GM21526 (cell line): ENCODE results near the gene CALCOCO1.
A peak's percentile ranks its signal among the peaks of the same experiment; 100 is the strongest.
"Not testable (repeated sequence)": the region's sequence is repeated elsewhere in the genome, so short reads cannot be mapped to it uniquely, and the experiment has no call there.

ENCODE experiments used
- ATAC-seq: cut with Tn5 transposase; IDR thresholded peaks from one replicate; pipeline ENCODE4 v1.9.1; 2021; ENCODE audit warnings: moderate library complexity; ENCODE audit not compliant: unreplicated experiment, low FRiP score

The CALCOCO1 gene

DNA sequence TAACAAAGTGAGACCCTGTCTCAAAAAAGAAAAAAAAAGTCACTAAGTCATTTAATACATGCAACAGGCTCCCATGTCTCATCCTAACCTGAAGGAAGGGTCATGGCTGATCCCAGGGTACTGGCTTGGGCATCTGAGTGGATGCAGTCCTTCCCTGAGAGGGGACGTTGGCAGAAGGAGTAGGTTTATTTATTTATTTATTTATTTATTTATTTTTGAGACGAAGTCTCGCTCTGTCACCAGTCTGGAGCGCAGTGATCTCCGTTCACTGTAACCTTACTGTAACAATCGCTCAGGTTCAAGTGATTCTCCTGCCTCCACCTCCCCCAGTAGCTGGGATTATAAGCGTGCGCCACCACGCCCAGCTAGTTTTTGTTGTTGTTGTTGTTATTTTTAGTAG lies 7.2 kb upstream of the CALCOCO1 start:
- ATAC-seq, result no peak

DNA sequence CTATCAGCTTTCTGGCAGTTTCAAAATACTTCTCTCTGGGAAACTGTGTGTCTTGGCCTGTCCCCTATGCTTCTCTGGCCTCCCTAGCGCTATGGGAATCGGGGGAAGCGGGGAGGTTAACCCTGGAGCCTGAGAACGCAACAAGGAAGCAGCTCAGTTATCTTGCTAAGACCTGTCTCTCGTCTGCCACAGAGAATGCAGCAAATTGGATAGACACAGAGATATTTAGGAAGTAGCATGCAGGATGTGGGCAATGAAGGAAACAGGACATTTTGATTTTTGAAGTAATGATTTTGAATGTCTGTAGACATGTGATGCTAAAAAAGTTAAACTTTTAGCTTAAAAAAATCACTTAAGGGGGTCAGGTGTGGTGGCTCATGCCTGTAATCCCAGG lies 6.6 kb upstream of the CALCOCO1 start:
- ATAC-seq, result no peak

DNA sequence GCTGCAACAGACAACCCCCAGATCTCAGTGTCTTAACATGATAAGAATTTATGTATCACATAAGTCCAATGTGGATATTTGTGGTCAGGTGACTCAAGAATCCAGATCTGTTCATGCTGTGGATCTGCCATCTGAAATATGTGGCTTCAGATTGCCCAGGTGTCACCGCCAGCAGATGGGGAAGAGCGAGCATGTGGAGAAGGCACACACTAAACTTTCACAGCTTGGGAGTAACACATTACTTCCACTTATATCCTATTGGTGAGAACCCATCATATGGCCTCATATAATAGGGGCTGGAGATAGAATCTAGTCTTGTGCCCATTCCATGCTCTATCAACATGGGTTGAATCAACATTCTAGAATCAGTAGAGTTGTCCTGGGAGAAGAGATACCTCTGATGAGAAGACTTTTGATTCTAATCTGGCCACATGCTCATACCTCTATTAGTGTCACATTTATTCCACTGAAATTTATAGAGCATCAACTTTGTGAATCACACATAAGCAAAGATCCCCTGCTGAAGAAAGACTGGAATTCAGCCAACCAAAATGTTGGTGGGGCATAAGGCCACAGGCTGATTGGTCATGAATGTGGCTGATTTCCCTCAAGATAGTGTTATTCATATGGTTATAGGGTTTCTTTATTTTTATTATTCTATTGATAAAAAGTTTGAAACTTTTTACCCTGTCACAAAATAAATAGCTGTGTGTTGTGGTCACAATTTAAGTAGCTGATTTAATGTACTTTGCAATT lies 6.0 kb upstream of the CALCOCO1 start:
- ATAC-seq, result no peak

- ATAC-seq, result no peak
Measured at GRCh38 chr12:53729644-53730043, 2.4 kb upstream of the CALCOCO1 start.

DNA sequence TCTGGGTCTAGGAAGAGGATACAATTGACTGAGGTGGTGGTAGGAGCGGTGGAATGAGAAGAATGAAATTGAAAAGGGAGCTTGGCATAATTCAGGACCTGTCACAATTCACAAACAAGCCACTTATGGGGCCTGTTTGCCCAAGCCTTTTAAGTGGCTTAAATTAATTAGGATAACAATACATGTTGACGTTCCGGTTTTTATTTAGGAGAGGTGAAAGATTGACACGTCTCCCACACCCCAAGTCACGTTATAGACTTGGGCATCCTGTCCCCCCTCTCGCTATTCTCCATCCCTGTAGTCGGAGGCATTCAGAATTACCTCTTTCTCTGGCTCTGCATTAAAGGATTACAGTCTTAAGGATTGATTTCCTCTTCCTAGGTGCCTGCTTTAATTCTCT lies 954 bp upstream of the CALCOCO1 start:
- no peak for ATAC-seq

DNA sequence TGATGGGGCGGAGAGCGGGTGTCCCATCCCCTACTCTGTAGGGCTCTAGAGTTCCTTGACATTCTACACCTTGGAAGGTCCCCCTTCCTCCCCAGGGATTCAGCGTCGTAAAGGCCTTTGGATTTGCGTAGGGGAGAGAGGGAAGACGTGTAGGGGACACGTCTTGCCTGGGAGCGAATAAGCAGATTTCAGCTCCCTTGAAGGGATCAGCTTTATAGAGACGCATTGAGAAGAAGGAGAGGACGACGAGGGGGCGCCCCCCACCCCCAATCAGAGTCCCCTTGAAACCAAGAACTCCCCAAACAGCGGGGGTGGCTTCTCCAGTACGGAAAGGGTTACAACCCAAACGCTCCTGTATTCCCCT lies 324 bp downstream of the CALCOCO1 start:
- ATAC-seq, result peak; percentile 3

GRCh38 chr12:53726341-53726740 lies 911 bp downstream of the CALCOCO1 start:
- no peak for ATAC-seq

DNA sequence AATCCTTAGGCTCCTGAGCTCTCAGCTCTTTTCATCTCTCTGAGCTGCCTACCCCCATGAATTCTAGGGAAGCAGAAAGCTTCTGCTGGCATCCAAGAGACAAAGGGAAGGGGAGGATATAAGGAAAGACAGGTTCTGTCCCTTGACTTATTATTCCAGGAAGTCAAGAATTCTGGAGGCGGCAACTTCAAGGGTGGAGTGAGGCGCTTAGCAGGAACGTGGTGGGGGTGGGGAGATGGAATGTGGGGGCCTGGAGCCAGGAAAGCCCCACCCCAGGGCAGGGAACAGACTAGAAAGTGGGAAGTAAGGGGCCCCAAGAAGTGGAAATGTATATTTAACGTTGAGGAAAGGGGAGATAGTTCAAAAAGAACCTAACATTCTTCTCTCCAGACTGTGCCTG lies 1.4 kb downstream of the CALCOCO1 start:
- no peak for ATAC-seq

GRCh38 chr12:53722450-53723041 lies 4.7 kb downstream of the CALCOCO1 start:
- no peak for ATAC-seq

DNA sequence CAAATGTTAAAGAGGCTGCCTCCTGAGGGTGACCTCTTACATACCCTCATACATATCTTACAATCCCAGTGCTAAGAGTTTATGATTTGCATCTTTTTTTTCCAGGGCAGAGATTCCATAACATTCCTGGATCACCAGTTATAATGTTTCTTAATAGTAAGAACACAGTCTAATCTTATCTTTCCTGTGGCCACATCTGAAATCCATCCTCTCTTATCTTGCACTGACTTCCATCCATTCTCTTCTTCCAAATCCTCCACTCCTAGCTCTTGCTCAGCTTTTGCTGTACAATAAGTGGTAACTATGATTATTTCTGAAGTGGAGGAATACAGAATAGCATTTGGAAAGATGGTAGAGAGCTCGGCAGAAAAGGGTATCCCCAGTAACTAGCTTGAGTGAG lies 6.3 kb downstream of the CALCOCO1 start:
- ATAC-seq, result no peak

DNA sequence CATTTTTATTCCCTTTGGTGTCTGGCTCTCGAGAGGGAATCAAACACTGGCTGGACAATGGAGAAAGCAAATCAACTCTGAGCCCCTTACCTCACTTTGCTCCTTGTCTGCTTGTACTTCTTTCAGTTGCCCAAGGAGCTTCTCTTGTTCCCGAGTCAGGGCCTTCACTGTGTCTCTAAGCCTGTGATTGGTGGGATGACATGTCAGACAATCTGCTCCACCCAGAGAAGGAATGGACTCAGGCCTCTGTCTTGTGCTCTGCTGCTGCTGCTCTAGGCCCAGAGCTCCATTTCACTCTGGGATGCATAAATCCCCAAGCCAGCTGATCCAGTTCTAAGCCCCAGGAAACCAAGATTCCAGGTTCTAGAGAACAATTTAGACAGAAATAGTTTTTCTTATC lies 7.6 kb downstream of the CALCOCO1 start:
- no peak for ATAC-seq

DNA sequence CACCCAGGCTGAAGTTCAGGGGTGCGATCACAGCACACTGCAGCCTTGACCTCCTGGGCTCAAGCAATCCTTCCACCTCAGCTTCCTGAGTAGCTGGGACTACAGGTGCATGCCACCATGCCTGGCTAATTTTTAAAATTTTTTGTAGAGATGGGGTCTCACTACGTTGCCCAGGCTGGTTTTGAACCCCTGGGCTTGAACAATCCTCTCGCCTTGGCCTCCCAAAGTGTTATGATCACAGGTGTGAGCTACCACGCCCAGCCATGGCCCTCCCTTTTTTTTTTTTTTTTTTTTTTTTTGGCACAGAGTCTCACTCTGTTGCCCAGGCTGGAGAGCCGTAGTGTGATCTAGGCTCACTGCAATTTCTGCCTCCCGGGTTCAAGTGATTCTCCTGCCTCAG lies 8.7 kb downstream of the CALCOCO1 start:
- ATAC-seq, result not testable (repeated sequence)

DNA sequence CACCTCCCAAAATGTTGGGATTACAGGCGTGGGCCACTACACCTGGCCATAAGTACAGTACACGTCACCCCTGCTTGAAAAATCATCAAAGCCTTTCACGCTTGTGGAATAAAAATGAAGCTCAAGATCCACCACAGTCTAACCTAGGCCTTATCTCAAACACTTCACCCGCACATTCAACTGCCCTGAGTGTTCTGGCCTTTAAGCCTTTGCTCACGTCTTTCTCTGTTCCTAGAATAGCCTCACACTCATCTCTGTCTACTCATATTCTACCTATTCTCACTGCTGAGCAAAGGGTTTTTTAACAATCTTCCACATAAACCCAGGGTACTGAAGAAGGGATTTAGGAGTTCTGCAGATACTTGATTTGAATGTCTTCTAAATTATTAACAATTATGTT lies 9.9 kb downstream of the CALCOCO1 start:
- ATAC-seq, result no peak

DNA sequence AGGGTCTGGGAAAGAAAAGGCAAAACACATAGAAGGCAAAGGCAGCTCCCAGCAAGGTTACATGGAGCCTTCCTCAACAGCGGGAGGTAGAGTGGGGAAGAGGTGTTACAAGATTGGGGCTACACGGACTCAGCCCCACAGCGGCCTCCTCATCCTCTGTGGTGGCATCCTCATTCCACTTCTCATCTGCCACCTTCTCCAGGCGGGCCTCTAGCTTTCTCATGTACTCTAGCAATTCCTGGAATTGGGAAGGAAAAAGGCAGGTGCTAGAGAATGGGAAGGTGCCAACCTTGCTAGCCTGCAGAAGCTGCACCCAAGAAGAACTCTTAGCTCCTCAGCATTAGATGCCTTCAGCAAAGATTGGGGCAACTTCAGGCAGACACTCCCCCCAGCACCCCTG lies 13.2 kb downstream of the CALCOCO1 start:
- no peak for ATAC-seq

GRCh38 chr12:53713516-53713915 lies 13.7 kb downstream of the CALCOCO1 start:
- no peak for ATAC-seq

GRCh38 chr12:53712059-53712643 lies 15.1 kb downstream of the CALCOCO1 start:
- ATAC-seq, result no peak

GRCh38 chr12:53710091-53710490 lies 17.2 kb downstream of the CALCOCO1 start:
- no peak for ATAC-seq

GRCh38 chr12:53709671-53710070 lies 17.6 kb downstream of the CALCOCO1 start:
- no peak for ATAC-seq

DNA sequence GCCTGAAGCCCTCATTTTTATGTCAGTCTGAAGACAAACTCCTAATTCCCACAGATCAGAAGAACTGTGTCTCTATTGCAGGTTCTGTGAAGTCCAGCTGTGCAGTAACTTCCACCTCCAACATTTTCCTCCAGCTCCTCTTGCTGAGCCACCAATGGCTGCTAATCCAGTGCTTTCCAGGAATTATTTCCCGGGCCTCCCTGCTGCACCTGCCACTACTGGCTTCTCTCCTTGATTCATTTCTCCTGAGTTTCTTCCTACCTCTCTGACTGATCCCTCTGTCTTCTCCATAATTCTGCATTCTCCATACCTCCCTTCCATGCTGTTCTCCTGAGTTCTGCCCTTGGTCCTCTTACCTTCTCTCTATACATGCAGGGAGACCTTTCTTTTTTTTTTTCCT lies 21.2 kb downstream of the CALCOCO1 start:
- ATAC-seq, result no peak

- ATAC-seq, result no peak
Measured at GRCh38 chr12:53703756-53704155, 23.5 kb downstream of the CALCOCO1 start.

- no peak for ATAC-seq
Measured at GRCh38 chr12:53701518-53702264, 25.6 kb downstream of the CALCOCO1 start.
